ENCODE results near the gene MME. TPM values are rescaled to one million over a fixed set of nuclear protein-coding genes. Genes with fewer than 3 reads are reported as not detected.

MME gene
- polyA plus RNA-seq, 3 donors, result 0.27 to 1.0 (median 0.73) TPM

- H3K36me3 ChIP-seq (replicated peaks in 1 of 2; ENCODE audit: control insufficient read depth in 1 of 2, insufficient read depth in 2 of 2, low read length in 2 of 2), result no peaks in the 10 kb centered on the region
- TF ChIP-seq CTCF (IDR thresholded peaks at IDR 0.05), result no peak
- H3K4me1 ChIP-seq (ENCODE audit: control insufficient read depth in 1 of 2, insufficient read depth in 2 of 2, low read length in 2 of 2), result no peaks in the 10 kb centered on the region
- no peak overlapping the region for H3K27ac ChIP-seq (ENCODE audit: low read depth in 1 of 2, low read length in 2 of 2)
- Mint-ChIP-seq H3K9me3 (peaks cover 0 to 9% (median 6%) of the 10 kb centered on the region in 7 donors), H3K36me3 (no peaks in the 10 kb centered on the region), H3K27me3 (ENCODE audit: low read depth in 3 of 3) (peaks cover 0 to 2% (median 2%) of the 10 kb centered on the region in 3 donors), H3K27ac (no peak overlapping the region), H3K4me3 (no peak overlapping the region), H3K4me1 (no peaks in the 10 kb centered on the region)
- H3K9me3 ChIP-seq (replicated peaks in 1 of 2; ENCODE audit: control insufficient read depth in 1 of 2, insufficient read depth in 1 of 2, low read length in 2 of 2), result peaks cover 0 to 12% of the 10 kb centered on the region in 2 donors
- H3K4me3 ChIP-seq (replicated peaks in 1 of 3; ENCODE audit: low read depth in 2 of 3, low read length in 3 of 3), result no peak overlapping the region
- H2AFZ ChIP-seq (ENCODE audit: insufficient read depth, low read depth, low read length, poor library complexity, severe bottlenecking), result no peak overlapping the region
- H4K20me1 ChIP-seq (ENCODE audit: insufficient read depth, low read length), result no peaks in the 10 kb centered on the region
- 92% methylated on average over 2 of the region's 3 CpGs for WGBS (ENCODE audit: insufficient coverage)
- no peak for DNase-seq
- H3K27me3 ChIP-seq (ENCODE audit: control insufficient read depth in 2 of 2, insufficient read depth in 2 of 2, low read length in 2 of 2), result no peaks in the 10 kb centered on the region
- no peak overlapping the region for H3K4me2 ChIP-seq (replicated peaks; ENCODE audit: extremely low read depth, low read length, poor library complexity, severe bottlenecking)
- intact Hi-C loops (cut with micrococcal nuclease), result no loop called here
- H3K79me2 ChIP-seq (ENCODE audit: insufficient read depth, low read length), result no peaks in the 10 kb centered on the region
- H3K9ac ChIP-seq (ENCODE audit: insufficient read depth, low read length, poor library complexity, severe bottlenecking), result no peak overlapping the region
Observed at GRCh38 chr3:155227141-155227540, 147.0 kb downstream of the MME start.

- no peaks in the 10 kb centered on the region for H3K36me3 Mint-ChIP-seq
- no peak overlapping the region for H3K27ac ChIP-seq (ENCODE audit: low read depth in 1 of 2, low read length in 2 of 2)
- peaks cover 0 to 2% (median 0%) of the 10 kb centered on the region in 3 donors for H3K27me3 Mint-ChIP-seq (ENCODE audit: low read depth in 3 of 3)
- H4K20me1 ChIP-seq (ENCODE audit: insufficient read depth, low read length), result no peaks in the 10 kb centered on the region
- H3K4me1 Mint-ChIP-seq, result no peaks in the 10 kb centered on the region
- no peak overlapping the region for H3K4me2 ChIP-seq (replicated peaks; ENCODE audit: extremely low read depth, low read length, poor library complexity, severe bottlenecking)
- H2AFZ ChIP-seq (ENCODE audit: insufficient read depth, low read depth, low read length, poor library complexity, severe bottlenecking), result no peak overlapping the region
- DNase-seq, result no peak
- no peak overlapping the region for H3K9ac ChIP-seq (ENCODE audit: insufficient read depth, low read length, poor library complexity, severe bottlenecking)
- no peaks in the 10 kb centered on the region for H3K4me1 ChIP-seq (ENCODE audit: control insufficient read depth in 1 of 2, insufficient read depth in 2 of 2, low read length in 2 of 2)
- WGBS (ENCODE audit: insufficient coverage), result no CpG with 5 or more reads among the region's 1 CpG
- peaks cover 0 to 7% (median 5%) of the 10 kb centered on the region in 7 donors for H3K9me3 Mint-ChIP-seq
- no peak overlapping the region for H3K27ac Mint-ChIP-seq
- TF ChIP-seq CTCF (IDR thresholded peaks at IDR 0.05), result no peak
- peaks cover 0 to 12% of the 10 kb centered on the region in 2 donors for H3K9me3 ChIP-seq (replicated peaks in 1 of 2; ENCODE audit: control insufficient read depth in 1 of 2, insufficient read depth in 1 of 2, low read length in 2 of 2)
- H3K36me3 ChIP-seq (replicated peaks in 1 of 2; ENCODE audit: control insufficient read depth in 1 of 2, insufficient read depth in 2 of 2, low read length in 2 of 2), result no peaks in the 10 kb centered on the region
- no peak overlapping the region for H3K4me3 Mint-ChIP-seq
- intact Hi-C loops (cut with micrococcal nuclease), result no loop called here
- no peaks in the 10 kb centered on the region for H3K27me3 ChIP-seq (ENCODE audit: control insufficient read depth in 2 of 2, insufficient read depth in 2 of 2, low read length in 2 of 2)
- H3K79me2 ChIP-seq (ENCODE audit: insufficient read depth, low read length), result no peaks in the 10 kb centered on the region
- no peak overlapping the region for H3K4me3 ChIP-seq (replicated peaks in 1 of 3; ENCODE audit: low read depth in 2 of 3, low read length in 3 of 3)
Observed at GRCh38 chr3:155228676-155229075, 148.6 kb downstream of the MME start.

Measured in CD14-positive monocyte (primary cell).